H7 (cell line): ENCODE measurements around the gene GCN1. TPM values are rescaled to one million over a fixed set of nuclear protein-coding genes. Genes with fewer than 3 reads are reported as not detected.

Experiments
- DNase-seq: peaks from one replicate; pipeline ENCODE4 v3.0.0; 2012
- H3K27me3 ChIP-seq: 2 replicates; pipeline ENCODE4 v1.6.0; 2011; ENCODE audit warnings: mild to moderate bottlenecking, low read length; ENCODE audit not compliant: control insufficient read depth, insufficient read depth
- H3K36me3 ChIP-seq: replicated peaks from 2 replicates; pipeline ENCODE4 v1.5.1; 2011; ENCODE audit warnings: low read length; ENCODE audit not compliant: control insufficient read depth, insufficient read depth
- H3K4me3 ChIP-seq: 2 replicates; pipeline ENCODE4 v1.5.1; 2011; ENCODE audit warnings: low read depth, mild to moderate bottlenecking, control low read depth, low read length, moderate library complexity; ENCODE audit not compliant: insufficient read depth
- total RNA-seq: library from RNA; depleted of rRNA; stranded (reverse); fragments of >200 nt; shearing (Covaris generic); gene quantifications from 2 replicates; pipeline ENCODE4 v1.2.3, GENCODE V29; 2014

The GCN1 gene
- total RNA-seq, 1 experiment from 2014 or later = 119 TPM

DNA sequence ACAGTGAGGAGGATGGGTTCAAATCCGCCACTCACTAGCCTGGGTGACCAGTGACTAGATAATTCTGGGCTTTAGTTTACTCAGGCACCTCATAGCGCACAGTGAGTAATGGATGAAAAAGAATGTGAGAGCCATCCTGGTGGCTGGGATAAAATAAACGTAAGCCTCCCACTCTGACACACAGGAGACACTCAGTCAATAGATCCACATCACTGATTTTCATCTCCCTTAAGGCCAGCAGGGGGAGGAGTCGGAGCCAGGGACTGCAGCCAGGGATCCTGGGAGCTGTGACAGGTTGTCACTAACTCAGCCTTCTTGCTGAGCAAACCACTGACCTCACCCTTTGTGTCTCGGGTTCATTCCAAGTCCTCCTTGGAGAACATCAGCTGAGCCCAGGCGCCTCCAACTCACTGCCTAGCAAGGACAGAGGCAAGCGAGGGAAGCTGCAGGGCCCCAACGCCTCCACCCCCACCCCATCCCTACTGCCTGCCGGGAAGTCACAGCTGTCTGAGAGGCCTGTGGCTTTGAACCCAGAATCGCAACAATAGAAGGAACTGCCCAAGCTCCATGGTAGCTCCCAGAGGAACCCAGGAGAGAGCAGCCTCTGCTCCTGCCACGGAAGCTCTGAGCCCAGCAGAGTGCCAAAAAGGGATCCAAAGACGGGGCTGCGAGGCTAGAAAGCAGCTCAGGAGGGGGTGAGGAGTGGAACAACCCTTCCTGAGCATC lies 40.3 kb upstream of the GCN1 start:
- peak; percentile 74 for DNase-seq
- Histone ChIP-seq H3K27me3 (no peaks in the 10 kb centered on the region), H3K36me3 (no peaks in the 10 kb centered on the region; the same call in none of the 2 replicates), H3K4me3 (no peak overlapping the region)

DNA sequence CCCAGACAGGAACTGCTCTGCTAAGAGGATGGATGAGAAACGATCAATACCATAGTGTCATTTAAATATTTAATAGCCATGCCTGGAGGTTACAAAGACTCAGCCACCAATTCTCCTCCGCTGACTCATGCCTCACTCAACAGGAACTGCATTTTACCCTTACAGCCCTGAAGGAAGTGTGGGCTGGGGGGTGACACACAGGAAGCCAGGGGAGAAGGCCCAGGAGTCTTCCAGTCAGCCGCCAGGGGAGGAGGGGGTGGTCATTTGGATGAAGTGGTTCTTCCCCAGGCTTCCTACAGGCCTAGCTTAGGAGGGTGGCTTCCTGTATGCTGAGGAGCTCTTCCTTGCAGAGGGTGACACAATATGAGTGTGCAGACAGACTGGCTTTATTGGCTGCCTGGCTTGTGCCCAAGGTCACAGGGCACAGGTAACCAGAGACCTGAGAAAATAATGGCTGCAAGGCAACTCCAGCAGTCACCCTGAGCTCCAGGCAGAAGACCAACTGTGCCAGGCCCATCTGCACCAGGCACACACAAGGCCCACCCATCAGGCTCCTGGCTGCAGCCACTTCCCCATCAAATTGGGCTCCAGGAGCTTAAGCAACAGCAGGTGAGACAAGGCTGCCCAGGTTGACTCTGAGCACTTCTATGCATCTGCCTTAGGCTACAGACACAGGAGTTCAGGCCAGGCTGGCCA lies 36.9 kb upstream of the GCN1 start:
- peak; percentile 66 for DNase-seq
- no peaks in the 10 kb centered on the region for H3K27me3 ChIP-seq
- peaks cover 2% of the 10 kb centered on the region for H3K36me3 ChIP-seq
- no peak overlapping the region for H3K4me3 ChIP-seq

- Histone ChIP-seq H3K4me3 (no peak overlapping the region), H3K36me3 (peaks cover 7% of the 10 kb centered on the region), H3K27me3 (no peaks in the 10 kb centered on the region)
- no peak for DNase-seq
Observed at GRCh38 chr12:120230974-120231315, 36.4 kb upstream of the GCN1 start.

- Histone ChIP-seq H3K4me3 (no peak overlapping the region), H3K36me3 (peaks cover 11% of the 10 kb centered on the region), H3K27me3 (no peaks in the 10 kb centered on the region)
- peak; percentile 94 for DNase-seq
Observed at GRCh38 chr12:120230326-120230973, 35.9 kb upstream of the GCN1 start.

DNA sequence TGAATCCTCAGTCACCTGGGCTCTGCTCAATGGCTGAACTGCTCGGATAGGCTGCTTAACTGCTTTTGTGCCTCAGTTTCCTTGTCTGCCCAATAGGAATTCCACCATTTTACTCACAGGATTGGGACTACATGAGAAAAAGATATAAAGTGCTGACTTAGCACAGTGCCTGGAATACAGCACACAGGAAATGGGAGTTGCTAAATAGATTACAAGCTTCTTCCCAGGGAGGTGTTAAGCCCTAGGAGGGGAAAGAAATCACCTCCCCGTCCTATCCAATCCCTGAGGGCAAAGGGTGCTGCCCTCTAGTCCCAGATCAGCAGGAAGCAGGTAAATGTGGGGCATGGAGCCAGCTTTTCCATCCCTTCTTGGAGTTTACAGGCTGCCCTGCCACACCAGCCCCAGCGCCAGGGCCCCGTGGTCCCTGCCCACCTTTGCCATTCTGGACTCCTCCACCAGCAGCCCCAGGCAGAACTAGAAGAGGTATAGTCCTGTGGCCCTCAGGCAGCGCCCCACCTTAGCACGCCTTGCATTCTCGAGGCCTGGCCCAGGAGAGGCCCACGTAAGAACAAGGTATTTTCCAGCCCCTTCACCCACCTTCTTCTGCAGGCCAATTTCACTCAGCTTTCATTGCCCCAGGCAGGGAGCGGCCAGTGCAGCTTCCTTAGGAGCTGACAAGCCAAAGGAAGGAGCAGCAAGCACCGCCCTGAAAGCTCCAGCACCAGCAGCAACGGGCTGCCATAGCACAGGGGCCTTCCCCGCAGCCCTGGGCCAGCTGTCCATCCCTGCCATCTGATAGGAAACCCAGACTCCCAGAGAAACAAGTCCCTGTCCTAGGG lies 35.2 kb upstream of the GCN1 start:
- Histone ChIP-seq H3K36me3 (peaks cover 11% of the 10 kb centered on the region), H3K4me3 (no peak overlapping the region), H3K27me3 (no peaks in the 10 kb centered on the region)
- peak; percentile 45 for DNase-seq

DNA sequence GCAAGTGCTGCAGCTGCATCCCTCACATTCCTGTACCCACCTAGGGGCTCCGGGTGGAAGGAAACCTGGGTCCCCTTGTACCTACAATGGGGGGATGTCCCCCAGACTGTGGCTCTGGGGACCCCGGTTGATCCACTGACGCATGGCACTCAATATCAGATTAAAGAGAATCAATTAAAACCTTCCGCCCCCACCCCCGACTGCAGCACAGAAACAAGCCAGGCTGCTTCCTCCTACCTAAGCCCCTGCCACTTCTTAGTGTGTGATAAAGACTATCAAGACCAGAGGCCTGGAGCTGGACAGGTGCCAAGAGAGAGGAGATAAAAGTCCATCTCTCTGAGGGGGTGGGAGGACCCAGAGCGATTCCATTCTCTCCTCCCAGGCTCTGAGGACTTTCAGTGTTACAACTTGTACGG lies 34.6 kb upstream of the GCN1 start:
- no peaks in the 10 kb centered on the region for H3K27me3 ChIP-seq
- H3K36me3 ChIP-seq = peaks cover 11% of the 10 kb centered on the region
- no peak for DNase-seq
- no peak overlapping the region for H3K4me3 ChIP-seq

GRCh38 chr12:120228291-120229070 lies 34.0 kb upstream of the GCN1 start:
- DNase-seq = peak; percentile 95
- H3K4me3 ChIP-seq = no peak overlapping the region
- H3K36me3 ChIP-seq = peaks cover 15% of the 10 kb centered on the region
- no peaks in the 10 kb centered on the region for H3K27me3 ChIP-seq

GRCh38 chr12:120228041-120228290 lies 33.5 kb upstream of the GCN1 start:
- Histone ChIP-seq H3K27me3 (no peaks in the 10 kb centered on the region), H3K4me3 (no peak overlapping the region), H3K36me3 (peaks cover 18% of the 10 kb centered on the region)
- no peak for DNase-seq

DNA sequence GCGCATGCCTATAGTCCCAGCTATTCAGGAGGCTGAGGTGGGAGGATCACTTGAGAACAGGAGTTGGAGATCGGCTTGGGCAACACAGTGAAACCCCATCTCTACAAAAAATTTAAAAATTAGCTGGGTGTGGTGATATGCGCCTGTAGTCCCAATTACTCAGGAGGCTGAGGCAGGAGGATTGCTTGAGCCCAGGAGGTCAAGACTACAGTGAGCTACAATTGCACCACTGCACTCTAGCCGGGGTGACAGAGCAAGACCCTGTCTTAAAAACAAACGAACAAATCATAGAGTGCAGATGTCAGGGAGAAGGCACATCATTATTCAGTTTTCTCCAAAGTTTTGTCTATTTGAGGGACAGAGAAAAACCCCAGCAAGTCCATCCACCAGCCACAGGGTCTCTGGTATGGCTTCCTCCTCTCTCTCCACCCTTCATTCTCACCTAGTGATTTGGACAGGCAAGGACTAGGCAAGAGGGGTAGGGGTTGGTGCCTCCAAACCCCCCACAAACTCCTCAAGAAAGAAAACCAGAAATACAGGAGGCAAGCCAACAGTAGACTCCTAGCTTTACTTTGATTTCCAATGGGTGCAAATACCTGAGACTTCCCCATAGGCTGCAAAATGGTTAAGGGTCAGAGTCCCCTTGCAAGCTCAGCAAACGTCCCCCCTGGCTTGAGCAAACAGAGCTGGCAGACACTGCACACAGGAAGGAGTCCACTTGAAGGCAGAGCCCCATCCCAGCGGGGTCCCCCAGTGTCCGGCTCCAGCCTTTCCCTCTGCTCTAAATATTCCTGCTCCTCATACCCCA lies 32.9 kb upstream of the GCN1 start:
- H3K4me3 ChIP-seq = no peak overlapping the region
- no peaks in the 10 kb centered on the region for H3K27me3 ChIP-seq
- DNase-seq = peak; percentile 49
- peaks cover 23% of the 10 kb centered on the region for H3K36me3 ChIP-seq

- DNase-seq = peak; percentile 72
- Histone ChIP-seq H3K27me3 (no peaks in the 10 kb centered on the region), H3K36me3 (peaks cover 36% of the 10 kb centered on the region), H3K4me3 (no peak overlapping the region)
Observed at GRCh38 chr12:120225852-120226640, 31.5 kb upstream of the GCN1 start.

DNA sequence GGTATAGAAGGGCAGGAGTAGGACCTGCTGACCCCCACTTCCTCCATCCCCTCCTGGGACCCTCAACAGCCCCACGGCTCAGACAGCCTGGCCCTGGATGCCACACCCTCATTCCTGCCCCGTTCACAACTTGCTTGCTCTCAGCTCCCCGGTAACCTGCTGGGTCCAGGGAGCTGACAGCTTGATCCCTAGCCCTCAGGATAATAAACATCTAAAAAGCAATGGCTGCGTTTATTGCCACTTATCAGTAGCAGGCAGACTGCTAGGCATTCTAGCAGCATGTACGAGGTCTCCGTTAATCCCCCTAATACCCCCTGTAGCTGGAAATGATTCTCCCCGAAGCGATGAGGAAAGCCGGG lies 30.7 kb upstream of the GCN1 start:
- no peak overlapping the region for H3K4me3 ChIP-seq
- DNase-seq = peak; percentile 61
- H3K27me3 ChIP-seq = no peaks in the 10 kb centered on the region
- peaks cover 41% of the 10 kb centered on the region for H3K36me3 ChIP-seq

- Histone ChIP-seq H3K27me3 (no peaks in the 10 kb centered on the region), H3K36me3 (peaks cover 43% of the 10 kb centered on the region), H3K4me3 (no peak overlapping the region)
- DNase-seq = peak; percentile 67
Observed at GRCh38 chr12:120224304-120225199, 30.0 kb upstream of the GCN1 start.
